Endothelial cell of umbilical vein (primary cell): ENCODE measurements around the gene VASN.

Source experiments
- EZH2 ChIP-seq: IDR thresholded peaks from 2 replicates; pipeline ENCODE4 v1.6.1; 2012; ENCODE audit warnings: borderline replicate concordance, low read depth, mild to moderate bottlenecking, moderate library complexity, low read length, inconsistent platforms; ENCODE audit not compliant: severe bottlenecking
- FOS ChIP-seq: IDR thresholded peaks from 2 replicates; pipeline ENCODE4 v1.6.1; 2011; ENCODE audit warnings: mild to moderate bottlenecking, low read length, moderate library complexity, borderline replicate concordance; ENCODE audit not compliant: insufficient read depth
- MYC ChIP-seq: IDR thresholded peaks from one replicate; pipeline ENCODE4 v1.6.1; 2011; ENCODE audit warnings: mild to moderate bottlenecking, low read depth, low read length
- POLR2A ChIP-seq: IDR thresholded peaks from 2 replicates; pipeline ENCODE4 v1.6.1; 2012; ENCODE audit warnings: low read depth, mild to moderate bottlenecking, control low read depth, low read length
- TF ChIP-seq, protein P1 (sequence below), 2 donors: IDR thresholded peaks; 1 replicate in 1 of 2; 2 replicates in 1 of 2; pipeline ENCODE4 v1.5.1; 2011; ENCODE audit warnings: low read length in 2 of 2, mild to moderate bottlenecking in 2 of 2, moderate library complexity in 2 of 2, control low read depth in 1 of 2, inconsistent platforms in 1 of 2, low read depth in 1 of 2; ENCODE audit not compliant: insufficient read depth in 1 of 2; ENCODE audit errors: extremely low read depth in 1 of 2
- TF ChIP-seq, protein P2 (sequence below): IDR thresholded peaks from 2 replicates; pipeline ENCODE4 v1.6.1; 2011; ENCODE audit not compliant: insufficient read depth, insufficient read length

DNA sequence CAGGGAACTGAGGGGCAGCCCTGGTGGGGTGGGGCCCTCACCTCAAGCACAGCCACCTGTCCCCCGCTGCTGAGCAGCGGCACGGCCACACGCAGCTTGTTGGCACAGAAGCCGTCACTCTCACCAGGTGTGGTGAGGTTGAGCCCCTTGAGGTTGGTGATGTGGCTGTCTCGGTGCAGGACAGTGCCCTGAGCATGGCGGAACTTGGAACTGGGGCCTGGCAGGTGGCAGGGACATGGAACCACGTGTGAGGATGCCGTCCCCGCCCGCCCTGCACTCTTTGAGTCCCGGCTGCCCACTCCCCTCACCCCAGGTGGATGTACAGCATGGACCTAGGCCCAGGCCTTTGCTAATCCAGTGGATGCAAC is 9.7 kb upstream of the VASN start:
- TF ChIP-seq EZH2 (no peak), POLR2A (no peak), MYC (no peak), FOS (no peak)
- TF ChIP-seq, protein P1, sequence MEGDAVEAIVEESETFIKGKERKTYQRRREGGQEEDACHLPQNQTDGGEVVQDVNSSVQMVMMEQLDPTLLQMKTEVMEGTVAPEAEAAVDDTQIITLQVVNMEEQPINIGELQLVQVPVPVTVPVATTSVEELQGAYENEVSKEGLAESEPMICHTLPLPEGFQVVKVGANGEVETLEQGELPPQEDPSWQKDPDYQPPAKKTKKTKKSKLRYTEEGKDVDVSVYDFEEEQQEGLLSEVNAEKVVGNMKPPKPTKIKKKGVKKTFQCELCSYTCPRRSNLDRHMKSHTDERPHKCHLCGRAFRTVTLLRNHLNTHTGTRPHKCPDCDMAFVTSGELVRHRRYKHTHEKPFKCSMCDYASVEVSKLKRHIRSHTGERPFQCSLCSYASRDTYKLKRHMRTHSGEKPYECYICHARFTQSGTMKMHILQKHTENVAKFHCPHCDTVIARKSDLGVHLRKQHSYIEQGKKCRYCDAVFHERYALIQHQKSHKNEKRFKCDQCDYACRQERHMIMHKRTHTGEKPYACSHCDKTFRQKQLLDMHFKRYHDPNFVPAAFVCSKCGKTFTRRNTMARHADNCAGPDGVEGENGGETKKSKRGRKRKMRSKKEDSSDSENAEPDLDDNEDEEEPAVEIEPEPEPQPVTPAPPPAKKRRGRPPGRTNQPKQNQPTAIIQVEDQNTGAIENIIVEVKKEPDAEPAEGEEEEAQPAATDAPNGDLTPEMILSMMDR (IDR thresholded peaks at IDR 0.05; ENCODE audit: extremely low read depth in 1 of 2, insufficient read depth in 1 of 2, low read depth in 1 of 2, low read length in 2 of 2) = no peak
- TF ChIP-seq, protein P2, sequence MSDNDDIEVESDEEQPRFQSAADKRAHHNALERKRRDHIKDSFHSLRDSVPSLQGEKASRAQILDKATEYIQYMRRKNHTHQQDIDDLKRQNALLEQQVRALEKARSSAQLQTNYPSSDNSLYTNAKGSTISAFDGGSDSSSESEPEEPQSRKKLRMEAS = no peak
